NB4 (cell line): ENCODE results near the gene SYT8.

ENCODE experiments used
- CTCF ChIP-seq: IDR thresholded peaks from one replicate; pipeline ENCODE4 v1.5.1; 2012; ENCODE audit warnings: low read depth, low read length
- MAX ChIP-seq: IDR thresholded peaks from 2 replicates; pipeline ENCODE4 v1.6.1; 2011; ENCODE audit warnings: low read depth, low read length
- POLR2A ChIP-seq: IDR thresholded peaks from 2 replicates; pipeline ENCODE4 v1.6.1; 2011; ENCODE audit warnings: mild to moderate bottlenecking; ENCODE audit not compliant: insufficient read length; ENCODE audit errors: extremely low read depth

- TF ChIP-seq CTCF (no peak), MAX (no peak), POLR2A (no peak)
Measured at GRCh38 chr11:1868636-1869291, 34.0 kb downstream of the SYT8 start.
